Right lobe of liver (tissue), 6 donors: ENCODE data around the gene FAM174C. TPM values are rescaled to one million over a fixed set of nuclear protein-coding genes. Genes with fewer than 3 reads are reported as not detected.

Experiments
- ATAC-seq, 4 donors: fragments of 200-7000 bp; cut with Tn5 transposase; one replicate each; pipeline ENCODE4 v1.9.1; 2020; ENCODE audit warnings: mild to moderate bottlenecking in 4 of 4, moderate library complexity in 4 of 4
- DNase-seq, 3 donors: peaks; one replicate each; pipeline ENCODE4 v3.0.0-alpha.2; 2020
- H3K27ac ChIP-seq, 3 donors: fragments of 200-600 bp; one replicate each; pipeline ENCODE4 v1.8.0; 2022
- H3K27me3 ChIP-seq, 2 donors: fragments of 200-600 bp; one replicate each; pipeline ENCODE4 v1.8.0; 2022
- H3K36me3 ChIP-seq, 4 donors: fragments of 200-600 bp; sonication (generic) in 1 of 4; one replicate each; pipeline versions ENCODE4 v1.5.1 to v1.8.0; 2017 to 2022; ENCODE audit warnings: control low read depth in 1 of 4
- H3K4me1 ChIP-seq, 4 donors: fragments of 200-600 bp; sonication (generic) in 1 of 4; one replicate each; pipeline versions ENCODE4 v1.5.1 to v1.8.0; 2017 to 2022; ENCODE audit warnings: control low read depth in 1 of 4
- H3K4me3 ChIP-seq, 3 donors: fragments of 200-600 bp; one replicate each; pipeline ENCODE4 v1.8.0; 2022
- H3K9me3 ChIP-seq, 4 donors: fragments of 200-600 bp; sonication (generic) in 1 of 4; one replicate each; pipeline versions ENCODE4 v1.5.1 to v1.8.0; 2017 to 2022; ENCODE audit warnings: control low read depth in 1 of 4
- POLR2A ChIP-seq: fragments of 450-650 bp; IDR thresholded peaks from one replicate; pipeline ENCODE4 v1.6.1; 2017; ENCODE audit warnings: antibody characterized with exemption, mild to moderate bottlenecking
- WGBS: methylation state at CpG from one replicate; pipeline ENCODE4 v1.1.6; 2018; ENCODE audit warnings: low coverage, low lambda C conversion rate; ENCODE audit not compliant: insufficient coverage; ENCODE audit errors: missing lambda C conversion rate; 5-methylcytosine and 5-hydroxymethylcytosine counted together
- intact Hi-C, 2 donors: fragments of 100-400 bp; cut with DNase I; formaldehyde crosslinking; loops; one replicate each; pipeline versions ENCODE4 v1.11.2 to v1.14.1; 2022
- total RNA-seq, 6 experiments: library from RNA; depleted of rRNA in 2 of 6; stranded (reverse); fragments of >200 nt in 2 of 6; fragmentation: NEBNext Ultra II Directional in 3 of 6; extraction: Animal tissue kit (Norgen Biotek cat#: 25700) in 3 of 6; gene quantifications; one replicate each; pipeline versions ENCODE4 v1.1.0 to v1.2.4, GENCODE V29; 2016 to 2023
- TF ChIP-seq, protein P1 (sequence below), 4 donors: fragments of 200-600 bp in 3 of 4; fragments of 450-650 bp in 1 of 4; IDR thresholded peaks; one replicate each; pipeline versions ENCODE4 v1.5.1 to v1.8.0; 2016 to 2022; ENCODE audit warnings: antibody characterized with exemption in 4 of 4, mild to moderate bottlenecking in 2 of 4
- donor health status: DM: no; HTN: yes; CAD: no.
- donor health status: DM: no; HTN: no; CAD: no.
- donor health status: DM: no; HTN: no; CAD: no.
- donor health status: DM: no; HTN: yes; CAD: no.
- donor health status: DM: no; HTN: yes; CAD: no.

FAM174C gene
- total RNA-seq, 6 experiments from 2014 or later = 34.0 to 103 (median 43.8) TPM

DNA sequence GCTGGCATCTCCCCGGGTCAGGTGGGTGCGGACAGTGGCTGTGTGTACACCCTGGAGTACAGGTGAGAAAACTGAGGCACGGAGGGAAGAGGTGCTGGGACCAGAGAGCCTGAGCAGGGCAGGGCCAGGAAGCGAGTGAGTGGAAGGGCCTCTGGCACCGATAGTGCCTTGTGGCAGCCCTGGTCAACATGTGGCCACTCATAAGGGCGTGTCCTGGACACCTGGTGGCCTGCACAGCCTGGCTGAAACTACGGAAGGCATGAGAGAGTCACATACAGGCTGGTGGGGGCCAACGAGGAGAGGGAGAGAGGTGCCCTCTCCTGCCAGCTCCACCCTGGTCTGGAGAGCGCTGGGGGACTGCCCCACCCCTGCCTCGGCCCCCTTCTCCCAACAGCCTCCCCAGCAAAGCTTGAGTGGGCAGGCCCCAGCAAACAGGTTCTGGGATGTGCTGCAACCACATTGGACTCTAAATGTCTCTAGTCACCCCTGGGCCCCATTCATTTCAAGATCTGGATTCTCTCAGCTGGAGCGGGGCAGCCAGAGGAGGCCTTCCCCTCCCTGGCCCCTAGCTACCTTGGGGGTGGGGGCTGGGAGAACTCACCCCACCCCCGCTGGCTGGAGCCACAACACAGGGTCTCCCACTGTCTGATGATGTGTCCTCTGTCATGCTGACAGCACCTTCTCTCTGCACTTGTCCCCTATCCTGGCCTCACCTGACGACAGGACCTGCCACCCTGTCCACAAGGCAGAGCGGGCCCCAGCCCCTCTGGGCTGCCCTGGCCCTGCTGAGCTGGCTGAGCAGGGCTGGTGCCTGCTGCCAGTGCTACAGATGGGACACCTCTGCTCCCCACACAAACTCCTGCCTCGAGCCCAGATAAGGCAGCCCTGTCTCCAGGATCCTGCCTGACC is 43.3 kb upstream of the FAM174C start:
- Histone ChIP-seq H3K27me3 (no peaks in the 10 kb centered on the region), H3K4me3 (no peak overlapping the region), H3K27ac (no peak overlapping the region), H3K4me1 (peaks cover 0 to under 1% (median 0%) of the 10 kb centered on the region in 4 donors), H3K36me3 (no peaks in the 10 kb centered on the region), H3K9me3 (no peaks in the 10 kb centered on the region)
- intact Hi-C loops = no loop called here
- peak; percentile 9 to 48 (median 44) for ATAC-seq
- WGBS = 45% methylated on average over 2 of the region's 15 CpGs
- no peak for TF ChIP-seq POLR2A
- TF ChIP-seq, protein P1, sequence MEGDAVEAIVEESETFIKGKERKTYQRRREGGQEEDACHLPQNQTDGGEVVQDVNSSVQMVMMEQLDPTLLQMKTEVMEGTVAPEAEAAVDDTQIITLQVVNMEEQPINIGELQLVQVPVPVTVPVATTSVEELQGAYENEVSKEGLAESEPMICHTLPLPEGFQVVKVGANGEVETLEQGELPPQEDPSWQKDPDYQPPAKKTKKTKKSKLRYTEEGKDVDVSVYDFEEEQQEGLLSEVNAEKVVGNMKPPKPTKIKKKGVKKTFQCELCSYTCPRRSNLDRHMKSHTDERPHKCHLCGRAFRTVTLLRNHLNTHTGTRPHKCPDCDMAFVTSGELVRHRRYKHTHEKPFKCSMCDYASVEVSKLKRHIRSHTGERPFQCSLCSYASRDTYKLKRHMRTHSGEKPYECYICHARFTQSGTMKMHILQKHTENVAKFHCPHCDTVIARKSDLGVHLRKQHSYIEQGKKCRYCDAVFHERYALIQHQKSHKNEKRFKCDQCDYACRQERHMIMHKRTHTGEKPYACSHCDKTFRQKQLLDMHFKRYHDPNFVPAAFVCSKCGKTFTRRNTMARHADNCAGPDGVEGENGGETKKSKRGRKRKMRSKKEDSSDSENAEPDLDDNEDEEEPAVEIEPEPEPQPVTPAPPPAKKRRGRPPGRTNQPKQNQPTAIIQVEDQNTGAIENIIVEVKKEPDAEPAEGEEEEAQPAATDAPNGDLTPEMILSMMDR (IDR thresholded peaks at IDR 0.05) = no peak
- DNase-seq = no peak

DNA sequence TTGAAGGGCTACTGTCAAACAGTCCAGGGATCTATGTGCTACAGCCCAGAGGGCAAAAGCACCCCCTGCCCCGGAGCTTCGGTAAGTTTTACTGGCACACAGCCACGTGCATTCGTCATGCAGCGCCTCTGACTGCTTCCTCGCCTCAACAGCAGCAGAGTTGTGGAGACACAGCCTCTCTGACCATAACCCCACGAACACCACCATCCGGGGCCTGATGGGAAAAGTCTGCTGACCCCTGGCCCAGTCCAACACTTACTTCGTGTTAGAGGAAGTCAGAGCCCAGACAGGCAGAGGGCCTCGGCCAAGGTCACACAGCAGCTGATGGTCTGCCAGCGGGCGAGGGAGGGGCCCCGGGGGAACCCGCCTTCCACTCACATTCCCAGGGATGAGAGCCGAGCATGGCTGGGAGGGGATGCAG is 42.7 kb upstream of the FAM174C start:
- Histone ChIP-seq H3K4me1 (peaks cover 0 to 7% (median 0%) of the 10 kb centered on the region in 4 donors), H3K27ac (no peak overlapping the region), H3K9me3 (no peaks in the 10 kb centered on the region), H3K4me3 (no peak overlapping the region), H3K27me3 (no peaks in the 10 kb centered on the region), H3K36me3 (no peaks in the 10 kb centered on the region)
- DNase-seq (no peak), ATAC-seq (peak; percentile 24 to 39 (median 26))
- 18% methylated on average over 5 of the region's 15 CpGs for WGBS
- TF ChIP-seq POLR2A = no peak
- TF ChIP-seq, protein P1 (IDR thresholded peaks at IDR 0.05) = no peak
- intact Hi-C loops = no loop called here

DNA sequence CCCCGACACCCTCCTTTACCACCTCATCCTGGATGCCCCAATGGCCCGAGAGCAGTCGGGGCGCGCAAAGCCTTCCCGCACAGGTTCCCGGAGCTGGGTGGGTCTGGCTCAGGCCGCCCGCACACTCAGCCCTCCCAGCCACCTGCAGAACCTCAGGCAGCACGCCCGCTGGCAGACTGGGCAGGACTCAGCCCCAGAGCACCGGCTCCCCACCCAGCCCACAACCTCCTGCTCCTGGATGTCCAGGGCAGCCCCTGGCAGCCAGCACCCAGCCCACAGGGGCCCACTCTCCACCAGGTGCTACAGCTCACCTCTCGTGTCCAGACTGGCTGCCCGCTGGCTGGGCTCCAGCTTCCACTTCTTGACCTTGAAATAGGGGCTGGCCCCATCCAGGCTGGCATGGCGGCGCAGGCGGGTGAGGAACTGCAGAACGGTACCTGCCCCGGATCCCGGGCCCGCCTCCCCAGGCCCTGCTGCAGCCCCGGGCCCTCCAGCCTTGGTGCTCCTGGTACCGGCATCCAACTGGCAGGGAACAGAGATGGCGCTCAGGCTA is 42.1 kb upstream of the FAM174C start:
- Histone ChIP-seq H3K36me3 (no peaks in the 10 kb centered on the region), H3K4me3 (no peak overlapping the region), H3K27me3 (no peaks in the 10 kb centered on the region), H3K9me3 (no peaks in the 10 kb centered on the region), H3K27ac (no peak overlapping the region), H3K4me1 (peaks cover 0 to 7% (median 0%) of the 10 kb centered on the region in 4 donors)
- no peak for TF ChIP-seq POLR2A
- TF ChIP-seq, protein P1 (IDR thresholded peaks at IDR 0.05) = no peak
- DNase-seq (no peak), ATAC-seq (no peak)
- intact Hi-C loops = no loop called here
- no CpG with 5 or more reads among the region's 24 CpGs for WGBS

DNA sequence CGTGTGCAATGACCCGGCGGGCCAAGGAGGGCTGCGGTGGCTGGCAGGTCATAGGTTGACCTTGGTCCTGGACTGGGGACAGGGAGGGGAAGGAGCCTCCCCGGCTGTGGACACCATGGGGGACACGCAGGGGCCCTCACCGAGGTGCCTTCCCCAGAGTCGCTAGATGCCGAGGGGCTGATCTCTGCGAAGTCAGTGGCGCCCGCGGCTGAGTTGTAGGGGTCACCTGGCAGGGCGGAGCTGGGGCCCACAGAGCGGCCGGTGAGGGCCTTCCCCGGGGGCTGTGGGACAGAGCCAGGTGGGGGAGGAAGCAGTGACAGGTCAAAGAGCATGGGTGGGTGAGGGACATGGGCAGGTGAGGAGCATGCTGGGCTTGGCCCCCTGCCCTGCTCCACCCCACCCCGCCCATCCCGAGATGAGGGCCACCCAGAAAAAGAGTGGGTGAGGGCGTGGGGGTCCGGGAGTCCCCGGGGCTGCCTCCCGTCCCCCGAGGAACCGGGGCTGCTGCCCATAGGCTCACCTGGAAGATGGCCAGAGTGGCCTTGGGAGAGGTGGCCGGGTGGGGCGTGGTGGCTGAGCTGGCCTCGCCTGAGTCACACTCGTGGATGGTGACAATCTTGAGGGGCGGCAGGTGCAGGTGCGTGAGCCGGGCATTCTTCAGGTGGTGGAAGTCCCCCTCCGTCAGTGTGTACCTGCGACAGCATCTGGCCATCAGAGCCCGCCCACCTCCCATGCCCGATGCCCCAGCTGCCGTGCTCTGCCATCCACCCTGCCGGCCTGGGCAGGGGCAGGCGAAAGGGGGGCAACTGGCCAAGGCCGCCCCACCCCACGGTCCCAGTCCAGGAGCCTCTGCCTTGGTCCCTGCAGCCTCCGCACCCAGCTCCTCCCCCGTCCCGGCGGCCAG is 41.0 kb upstream of the FAM174C start:
- ATAC-seq = no peak
- no peak for DNase-seq
- H3K27me3 ChIP-seq = no peaks in the 10 kb centered on the region
- no peaks in the 10 kb centered on the region for H3K36me3 ChIP-seq
- intact Hi-C loops = no loop called here
- no peak overlapping the region for H3K4me3 ChIP-seq
- H3K27ac ChIP-seq = no peak overlapping the region
- no peak for TF ChIP-seq POLR2A
- H3K9me3 ChIP-seq = no peaks in the 10 kb centered on the region
- peaks cover 0 to 7% (median 0%) of the 10 kb centered on the region in 4 donors for H3K4me1 ChIP-seq
- WGBS = no CpG with 5 or more reads among the region's 45 CpGs
